Esophagus squamous epithelium (tissue), 4 donors: ENCODE measurements around the gene CDK11A.
"Not testable (repeated sequence)": the region's sequence is repeated elsewhere in the genome, so short reads cannot be mapped to it uniquely, and the experiment has no call there.

ENCODE experiments used
- CTCF ChIP-seq, 6 experiments: fragments of 450-650 bp in 4 of 6; fragments of 200-600 bp in 2 of 6; sonication (generic) in 2 of 6; IDR thresholded peaks; one replicate each; pipeline ENCODE4 v1.5.1; 2016 to 2019; ENCODE audit warnings: antibody characterized with exemption in 6 of 6, mild to moderate bottlenecking in 4 of 6, moderate library complexity in 4 of 6
- POLR2A ChIP-seq, 4 donors: fragments of 450-650 bp; IDR thresholded peaks; one replicate each; pipeline ENCODE4 v1.6.1; 2017; ENCODE audit warnings: antibody characterized with exemption in 4 of 4, mild to moderate bottlenecking in 4 of 4, moderate library complexity in 3 of 4

DNA sequence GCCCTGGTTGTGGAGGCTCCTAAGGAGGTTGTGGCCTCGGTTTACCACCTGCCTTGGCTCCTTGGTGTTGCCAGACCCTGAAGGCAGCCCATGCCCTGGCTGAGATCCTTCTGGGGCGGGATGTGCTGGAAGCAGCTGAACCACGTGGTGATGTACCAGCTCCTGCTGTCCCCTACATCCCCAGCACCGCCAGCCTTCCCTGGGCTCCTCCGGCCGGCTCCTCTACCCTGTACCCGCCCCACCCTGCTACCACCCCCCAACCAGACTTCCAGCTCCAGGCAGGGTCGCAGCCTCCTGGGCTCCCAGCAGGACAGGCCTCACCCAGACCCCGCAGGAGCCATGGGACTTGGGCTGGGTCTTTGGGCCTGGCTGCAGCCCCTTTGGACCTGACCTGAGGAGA is 25.8 kb upstream of the CDK11A start:
- TF ChIP-seq CTCF, POLR2A (IDR thresholded peaks at IDR 0.05): not testable (repeated sequence)
